Activated T-helper 1 cell treated with anti-CD3 and anti-CD28 coated beads, Interleukin-12 subunit alpha, Interleukin-12 subunit beta, Interleukin-2, Interleukin-4 antibody, amounts not matched to agents 30 ng/mL and 10 ng/mL and 1 ng/mL, durations not matched to agents 14 hours and 24 hours and 36 hours (primary cell): ENCODE data around the gene SHTN1. TPM values are rescaled to one million over a fixed set of nuclear protein-coding genes. Genes with fewer than 3 reads are reported as not detected.

Experiments used
- DNase-seq: peaks from one replicate; pipeline ENCODE4 v3.0.0; 2021; ENCODE audit warnings: low spot score
- H3K27ac Mint-ChIP-seq: one replicate; pipeline ENCODE4 v1.8.0; 2021; ENCODE audit warnings: mild to moderate bottlenecking, mixed read lengths
- H3K27me3 Mint-ChIP-seq: one replicate; pipeline ENCODE4 v1.8.0; 2022; ENCODE audit warnings: mild to moderate bottlenecking, moderate library complexity, mixed read lengths; ENCODE audit not compliant: insufficient read depth
- H3K36me3 Mint-ChIP-seq: one replicate; pipeline ENCODE4 v1.8.0; 2021; ENCODE audit warnings: low read depth, mixed read lengths
- H3K4me1 Mint-ChIP-seq: one replicate; pipeline ENCODE4 v1.8.0; 2021; ENCODE audit warnings: low read depth, mixed read lengths
- H3K4me3 Mint-ChIP-seq: one replicate; pipeline ENCODE4 v1.8.0; 2021; ENCODE audit warnings: mild to moderate bottlenecking, moderate library complexity, mixed read lengths
- H3K9me3 Mint-ChIP-seq: one replicate; pipeline ENCODE4 v1.8.0; 2021; ENCODE audit warnings: mixed read lengths
- intact Hi-C: fragments of 100-400 bp; cut with micrococcal nuclease; formaldehyde crosslinking; loops from one replicate; pipeline ENCODE4 v1.15.1; 2024
- total RNA-seq: library from RNA; stranded (reverse); gene quantifications from 2 replicates; pipeline ENCODE4 v1.2.3, GENCODE V29; 2022

Gene SHTN1
- total RNA-seq, 1 donor from 2014 or later = not detected

GRCh38 chr10:116973946-116974455, 31.0 kb downstream of the SHTN1 start:
- Mint-ChIP-seq H3K4me3 (no peak overlapping the region), H3K27me3 (peaks cover 2% of the 10 kb centered on the region), H3K9me3 (no peaks in the 10 kb centered on the region), H3K36me3 (no peaks in the 10 kb centered on the region), H3K27ac (no peak overlapping the region), H3K4me1 (no peaks in the 10 kb centered on the region)
- no peak for DNase-seq
- intact Hi-C loops = no loop called here

GRCh38 chr10:116973371-116973905, 31.5 kb downstream of the SHTN1 start:
- intact Hi-C loops = no loop called here
- H3K27ac Mint-ChIP-seq = no peak overlapping the region
- H3K9me3 Mint-ChIP-seq = no peaks in the 10 kb centered on the region
- no peaks in the 10 kb centered on the region for H3K4me1 Mint-ChIP-seq
- H3K4me3 Mint-ChIP-seq = no peak overlapping the region
- peaks cover 2% of the 10 kb centered on the region for H3K27me3 Mint-ChIP-seq
- DNase-seq = no peak
- H3K36me3 Mint-ChIP-seq = no peaks in the 10 kb centered on the region

- DNase-seq = no peak
- Mint-ChIP-seq H3K27me3 (peaks cover 6% of the 10 kb centered on the region), H3K4me1 (no peaks in the 10 kb centered on the region), H3K9me3 (no peaks in the 10 kb centered on the region), H3K36me3 (no peaks in the 10 kb centered on the region), H3K27ac (no peak overlapping the region), H3K4me3 (no peak overlapping the region)
- intact Hi-C loops = no loop called here
Observed at GRCh38 chr10:116972131-116972530, 32.9 kb downstream of the SHTN1 start.

- Mint-ChIP-seq H3K4me3 (no peak overlapping the region), H3K36me3 (no peaks in the 10 kb centered on the region), H3K27me3 (peaks cover 6% of the 10 kb centered on the region), H3K9me3 (no peaks in the 10 kb centered on the region), H3K4me1 (no peaks in the 10 kb centered on the region), H3K27ac (no peak overlapping the region)
- intact Hi-C loops = no loop called here
- DNase-seq = no peak
Observed at GRCh38 chr10:116970050-116970449, 34.9 kb downstream of the SHTN1 start.

DNA sequence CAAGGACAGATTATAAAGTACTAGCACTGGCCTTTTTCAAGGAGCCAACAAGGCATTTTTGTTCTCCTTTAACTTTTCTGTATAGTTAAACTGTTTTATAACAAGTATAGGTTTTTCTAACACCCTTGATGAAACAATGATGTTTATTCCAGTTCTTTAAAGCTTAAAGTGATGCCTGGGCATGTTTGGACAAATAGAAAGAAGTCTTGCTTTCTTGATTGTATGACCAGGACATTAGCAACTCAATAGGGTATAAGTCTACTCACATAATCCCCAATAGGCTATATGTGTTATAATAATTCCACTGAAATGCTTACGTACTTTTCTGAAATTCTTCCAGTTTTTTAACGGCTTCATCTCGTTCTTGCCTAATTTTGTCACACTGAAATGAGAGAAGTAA, 36.7 kb downstream of the SHTN1 start:
- H3K27ac Mint-ChIP-seq = no peak overlapping the region
- no peaks in the 10 kb centered on the region for H3K36me3 Mint-ChIP-seq
- peaks cover 5% of the 10 kb centered on the region for H3K27me3 Mint-ChIP-seq
- no peaks in the 10 kb centered on the region for H3K4me1 Mint-ChIP-seq
- H3K4me3 Mint-ChIP-seq = no peak overlapping the region
- intact Hi-C loops = no loop called here
- DNase-seq = no peak
- no peaks in the 10 kb centered on the region for H3K9me3 Mint-ChIP-seq

- Mint-ChIP-seq H3K4me3 (no peak overlapping the region), H3K4me1 (no peaks in the 10 kb centered on the region), H3K27ac (no peak overlapping the region), H3K36me3 (no peaks in the 10 kb centered on the region), H3K27me3 (no peaks in the 10 kb centered on the region), H3K9me3 (no peaks in the 10 kb centered on the region)
- intact Hi-C loops = no loop called here
- DNase-seq = no peak
Observed at GRCh38 chr10:116961406-116962251, 43.4 kb downstream of the SHTN1 start.

DNA sequence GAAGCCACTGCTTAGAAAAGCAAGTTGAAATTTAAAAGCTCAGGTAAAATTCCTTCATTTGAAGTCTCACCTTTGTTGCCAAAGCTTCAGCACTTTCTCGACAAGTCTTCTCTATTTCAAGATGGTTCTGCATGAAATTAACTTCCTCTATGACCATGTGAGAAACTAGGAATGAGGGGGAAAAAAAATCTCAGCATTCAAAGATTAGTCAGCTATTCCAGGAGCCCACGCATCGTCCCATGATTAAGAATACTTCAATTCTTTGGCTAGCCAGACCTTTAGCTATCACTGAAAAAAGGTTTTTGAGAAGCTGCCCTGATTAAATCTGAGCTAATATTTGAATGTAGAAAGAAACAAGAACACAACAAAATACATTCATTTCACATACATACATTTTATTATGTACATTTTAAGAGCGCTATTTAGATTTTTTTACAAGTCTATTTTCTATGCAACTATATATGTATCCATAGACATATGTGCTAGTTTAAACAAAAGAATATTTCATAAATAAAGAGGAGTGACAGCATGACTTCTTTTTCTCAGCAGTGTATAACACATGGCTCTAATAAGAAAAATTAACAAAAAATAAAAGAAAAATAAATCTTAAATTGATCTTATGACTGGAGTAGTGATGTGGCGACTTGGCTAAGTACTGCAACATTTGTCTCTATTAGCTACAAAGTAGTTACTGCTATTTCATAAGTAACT, 44.8 kb downstream of the SHTN1 start:
- Mint-ChIP-seq H3K27me3 (no peaks in the 10 kb centered on the region), H3K36me3 (no peaks in the 10 kb centered on the region), H3K27ac (no peak overlapping the region), H3K9me3 (no peaks in the 10 kb centered on the region), H3K4me1 (no peaks in the 10 kb centered on the region), H3K4me3 (no peak overlapping the region)
- intact Hi-C loops = no loop called here
- no peak for DNase-seq

DNA sequence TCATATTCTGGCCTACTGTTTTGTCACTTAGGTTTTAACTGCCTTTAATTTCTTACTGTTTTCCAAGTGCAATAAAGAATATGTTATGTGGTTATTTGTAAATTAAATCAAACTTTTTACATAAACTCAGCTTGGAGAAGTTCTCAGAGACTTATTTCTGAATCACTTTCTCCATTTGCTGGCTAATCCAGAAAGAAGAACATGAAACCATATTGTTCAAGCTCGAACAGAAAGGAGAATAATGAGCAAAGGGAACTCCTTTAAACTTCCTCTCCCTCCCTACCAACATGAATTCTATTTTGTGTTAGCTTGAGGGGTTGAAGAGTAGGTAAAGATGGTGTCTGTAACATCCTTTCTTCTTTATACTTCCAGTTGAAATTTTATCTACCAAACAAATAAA, 52.3 kb downstream of the SHTN1 start:
- Mint-ChIP-seq H3K27ac (no peak overlapping the region), H3K4me3 (no peak overlapping the region), H3K36me3 (no peaks in the 10 kb centered on the region), H3K4me1 (no peaks in the 10 kb centered on the region), H3K9me3 (no peaks in the 10 kb centered on the region), H3K27me3 (peaks cover 2% of the 10 kb centered on the region)
- DNase-seq = no peak
- intact Hi-C loops = no loop called here

GRCh38 chr10:116948530-116948870, 56.5 kb downstream of the SHTN1 start:
- intact Hi-C loops = no loop called here
- H3K27ac Mint-ChIP-seq = no peak overlapping the region
- no peaks in the 10 kb centered on the region for H3K9me3 Mint-ChIP-seq
- H3K36me3 Mint-ChIP-seq = no peaks in the 10 kb centered on the region
- H3K4me3 Mint-ChIP-seq = no peak overlapping the region
- no peaks in the 10 kb centered on the region for H3K4me1 Mint-ChIP-seq
- peaks cover 2% of the 10 kb centered on the region for H3K27me3 Mint-ChIP-seq
- DNase-seq = no peak

- no peak overlapping the region for H3K4me3 Mint-ChIP-seq
- H3K4me1 Mint-ChIP-seq = no peaks in the 10 kb centered on the region
- H3K27me3 Mint-ChIP-seq = peaks cover 2% of the 10 kb centered on the region
- no peak for DNase-seq
- intact Hi-C loops = no loop called here
- H3K36me3 Mint-ChIP-seq = no peaks in the 10 kb centered on the region
- H3K9me3 Mint-ChIP-seq = no peaks in the 10 kb centered on the region
- no peak overlapping the region for H3K27ac Mint-ChIP-seq
Observed at GRCh38 chr10:116947841-116948529, 57.0 kb downstream of the SHTN1 start.

- no peaks in the 10 kb centered on the region for H3K4me1 Mint-ChIP-seq
- no peak overlapping the region for H3K4me3 Mint-ChIP-seq
- H3K9me3 Mint-ChIP-seq = no peaks in the 10 kb centered on the region
- no peak for DNase-seq
- no peak overlapping the region for H3K27ac Mint-ChIP-seq
- no peaks in the 10 kb centered on the region for H3K27me3 Mint-ChIP-seq
- intact Hi-C loops = no loop called here
- H3K36me3 Mint-ChIP-seq = no peaks in the 10 kb centered on the region
Observed at GRCh38 chr10:116944911-116945310, 60.1 kb downstream of the SHTN1 start.

- intact Hi-C loops = no loop called here
- H3K36me3 Mint-ChIP-seq = no peaks in the 10 kb centered on the region
- H3K27ac Mint-ChIP-seq = no peak overlapping the region
- H3K9me3 Mint-ChIP-seq = peaks cover 5% of the 10 kb centered on the region
- no peak overlapping the region for H3K4me3 Mint-ChIP-seq
- H3K4me1 Mint-ChIP-seq = no peaks in the 10 kb centered on the region
- DNase-seq = no peak
- no peaks in the 10 kb centered on the region for H3K27me3 Mint-ChIP-seq
Observed at GRCh38 chr10:116931806-116932205, 73.2 kb downstream of the SHTN1 start.

GRCh38 chr10:116926426-116926825, 78.6 kb downstream of the SHTN1 start:
- no peak overlapping the region for H3K4me3 Mint-ChIP-seq
- no peaks in the 10 kb centered on the region for H3K4me1 Mint-ChIP-seq
- H3K9me3 Mint-ChIP-seq = no peaks in the 10 kb centered on the region
- intact Hi-C loops = no loop called here
- H3K27me3 Mint-ChIP-seq = no peaks in the 10 kb centered on the region
- H3K27ac Mint-ChIP-seq = no peak overlapping the region
- no peaks in the 10 kb centered on the region for H3K36me3 Mint-ChIP-seq
- DNase-seq = no peak
